K562 (cell line): Measurements from ENCODE around the gene PRKAG2. TPM values are rescaled to one million over a fixed set of nuclear protein-coding genes. Genes with fewer than 3 reads are reported as not detected.

Experiments
- BMI1 ChIP-seq: fragments of 150-350 bp; IDR thresholded peaks from 2 replicates; pipeline ENCODE4 v1.6.1; 2014; ENCODE audit warnings: low read length
- CEBPB ChIP-seq: fragments of 450-650 bp; IDR thresholded peaks from 2 replicates; pipeline ENCODE4 v1.6.1; 2016; ENCODE audit warnings: missing genetic modification characterization, missing compliant biosample characterization
- TBP ChIP-seq: optimal IDR thresholded peaks from 2 replicates; pipeline ENCODE3; 2011; ENCODE audit warnings: low read depth, low read length, improper control_type of control experiment
- TCF3 ChIP-seq: sonication (generic); formaldehyde crosslinking; IDR thresholded peaks from 2 replicates; pipeline ENCODE4 v1.4.0; 2020; ENCODE audit warnings: mild to moderate bottlenecking, missing genetic modification reagents
- ZBTB12 ChIP-seq: fragments of 250-450 bp; sonication (Bioruptor Pico); IDR thresholded peaks from 2 replicates; pipeline ENCODE4 v1.4.0; 2020
- ZBTB40 ChIP-seq, 2 experiments: fragments of 450-650 bp in 1 of 2; sonication (generic) in 1 of 2; formaldehyde crosslinking in 1 of 2; IDR thresholded peaks; 2 replicates each; pipeline versions ENCODE4 v1.7.1 to v1.9.0; 2016 to 2022; ENCODE audit warnings: inconsistent platforms in 1 of 2, mild to moderate bottlenecking in 1 of 2, missing genetic modification reagents in 1 of 2
- ZNF133 ChIP-seq: fragments of 250-450 bp; sonication (Bioruptor Pico); IDR thresholded peaks from 2 replicates; pipeline ENCODE4 v1.4.0; 2020; ENCODE audit warnings: mild to moderate bottlenecking
- ZNF140 ChIP-seq: fragments of 250-450 bp; sonication (Bioruptor Pico); IDR thresholded peaks from 2 replicates; pipeline ENCODE4 v1.8.0; 2021; ENCODE audit warnings: moderate library complexity, mild to moderate bottlenecking, inconsistent platforms
- polyA plus RNA-seq, 8 experiments: library from polyadenylated mRNA; depleted of rRNA in 4 of 8; stranded (reverse) in 5 of 8; unstranded in 3 of 8; fragments of >200 nt; fragmentation: Nextera tagmentation in 2 of 8; fragmentation: Illumina TruSeq in 1 of 8; extraction: Ambion mirVana in 2 of 8; extraction: Trizol in 1 of 8; gene quantifications; 2 replicates each; pipeline versions ENCODE4 v1.2.1 to v1.2.3, GENCODE V29; 2011 to 2014; ENCODE audit warnings: inconsistent platforms in 1 of 8, missing spikeins in 1 of 8
- total RNA-seq, 7 experiments: library from RNA; depleted of rRNA in 6 of 7; stranded (reverse); fragments of >200 nt in 6 of 7; fragmentation: Illumina TruSeq in 2 of 7; extraction: Trizol in 2 of 7; gene quantifications; 2 replicates each; pipeline versions ENCODE4 v1.2.1 to v1.2.3, GENCODE V29; 2011 to 2021; ENCODE audit warnings: low replicate concordance in 1 of 7
- TF ChIP-seq, protein P1 (sequence below), 2 experiments: fragments of 450-650 bp in 1 of 2; sonication (generic) in 1 of 2; formaldehyde crosslinking in 1 of 2; IDR thresholded peaks in 1 of 2; conservative IDR thresholded peaks in 1 of 2; 2 replicates each; pipeline versions ENCODE4 v1.6.1 to v1.8.1; 2016 to 2023; ENCODE audit warnings: mild to moderate bottlenecking in 2 of 2, moderate library complexity in 2 of 2, inconsistent platforms in 1 of 2, missing genetic modification reagents in 1 of 2

PRKAG2 gene
- total and polyA plus RNA-seq, 9 of the 15 experiments (the other 6 are each of a cell fraction or from before 2014, with no cell fraction given), result 0.99 to 5.6 (median 3.3) TPM

DNA sequence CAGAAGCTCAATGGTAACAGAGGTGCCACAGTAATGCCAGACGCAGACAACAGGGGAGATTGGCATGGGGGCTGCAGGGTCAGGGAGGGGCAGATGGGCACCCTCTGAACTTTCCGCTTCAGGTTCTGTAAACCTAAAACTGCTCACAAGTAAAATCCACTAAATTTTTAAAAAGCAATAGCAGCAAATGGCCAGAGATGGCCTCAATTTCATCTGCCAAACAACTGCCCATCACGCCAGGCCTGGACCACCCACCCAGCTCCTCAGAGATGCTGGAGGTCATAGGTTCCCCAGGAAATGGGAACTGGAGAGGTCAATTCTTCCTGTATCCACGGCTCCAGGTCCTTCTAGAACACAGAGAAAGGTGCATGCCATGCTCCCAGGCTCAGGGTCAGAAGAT lies 76.1 kb downstream of the PRKAG2 start (continued):
- TF ChIP-seq, protein P1, sequence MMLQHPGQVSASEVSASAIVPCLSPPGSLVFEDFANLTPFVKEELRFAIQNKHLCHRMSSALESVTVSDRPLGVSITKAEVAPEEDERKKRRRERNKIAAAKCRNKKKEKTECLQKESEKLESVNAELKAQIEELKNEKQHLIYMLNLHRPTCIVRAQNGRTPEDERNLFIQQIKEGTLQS (IDR thresholded peaks at IDR 0.05), result no peak
- TF ChIP-seq, protein P1 (CRISPR knock-in tag; conservative IDR thresholded peaks at IDR 0.05), result no peak
- TF ChIP-seq BMI1 (no peak), ZNF133 (CRISPR knock-in tag) (no peak), ZBTB40 (IDR thresholded peaks at IDR 0.05) (no peak), ZBTB40 (CRISPR knock-in tag; IDR thresholded peaks at IDR 0.05) (no peak), TBP (no peak), CEBPB (tag) (no peak), ZNF140 (CRISPR knock-in tag) (no peak), ZBTB12 (no peak), TCF3 (CRISPR knock-in tag) (no peak)
- TF ChIP-seq, all 486 proteins: peak for 0
